Activated CD4-positive, alpha-beta T cell treated with anti-CD3 and anti-CD28 coated beads, Interleukin-2, amount 10 ng/mL, durations not matched to agents 24 days and 14 days (primary cell): Measurements from ENCODE around the gene RTCB. TPM values are rescaled to one million over a fixed set of nuclear protein-coding genes. Genes with fewer than 3 reads are reported as not detected.

ENCODE experiments used
- DNase-seq: peaks from one replicate; pipeline ENCODE4 v3.0.0; 2022
- H3K27ac Mint-ChIP-seq: one replicate; pipeline ENCODE4 v1.8.0; 2022; ENCODE audit warnings: mild to moderate bottlenecking, mixed read lengths
- H3K27me3 Mint-ChIP-seq: one replicate; pipeline ENCODE4 v1.8.0; 2022; ENCODE audit warnings: mixed read lengths
- H3K36me3 Mint-ChIP-seq: one replicate; pipeline ENCODE4 v1.8.0; 2022; ENCODE audit warnings: low read depth, mild to moderate bottlenecking, mixed read lengths
- H3K4me1 Mint-ChIP-seq: one replicate; pipeline ENCODE4 v1.8.0; 2021; ENCODE audit warnings: mixed read lengths
- H3K4me3 Mint-ChIP-seq: one replicate; pipeline ENCODE4 v1.8.0; 2022; ENCODE audit warnings: mild to moderate bottlenecking, moderate library complexity, mixed read lengths
- H3K9me3 Mint-ChIP-seq: one replicate; pipeline ENCODE4 v1.8.0; 2021; ENCODE audit warnings: mixed read lengths
- intact Hi-C: fragments of 100-400 bp; cut with micrococcal nuclease; formaldehyde crosslinking; loops from one replicate; pipeline ENCODE4 v1.15.1; 2023
- total RNA-seq: library from RNA; stranded (reverse); gene quantifications from 2 replicates; pipeline ENCODE4 v1.2.3, GENCODE V29; 2022

Gene RTCB
- total RNA-seq, 1 donor from 2014 or later = 104 TPM

DNA sequence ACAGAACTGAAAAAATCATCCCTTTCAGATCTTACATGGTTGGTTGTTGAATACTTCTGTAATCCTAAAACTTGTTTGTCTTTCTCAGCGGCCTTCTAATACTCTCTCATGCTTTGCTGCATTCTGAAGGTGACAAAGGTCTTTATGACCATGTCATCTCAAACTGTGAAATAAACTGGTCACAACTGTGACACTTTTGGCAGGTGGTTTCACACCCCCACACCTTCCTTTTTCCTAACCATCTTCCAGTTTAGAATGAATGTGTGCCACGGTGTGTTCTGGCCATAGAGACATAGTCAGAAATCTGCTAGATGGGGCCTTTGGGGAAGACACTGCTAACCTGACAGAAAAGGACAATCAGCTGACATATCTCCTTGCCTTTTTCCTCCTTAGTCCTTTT lies 69.1 kb downstream of the RTCB start:
- no peaks in the 10 kb centered on the region for H3K9me3 Mint-ChIP-seq
- H3K27ac Mint-ChIP-seq = no peak overlapping the region
- H3K27me3 Mint-ChIP-seq = peaks cover 42% of the 10 kb centered on the region

DNA sequence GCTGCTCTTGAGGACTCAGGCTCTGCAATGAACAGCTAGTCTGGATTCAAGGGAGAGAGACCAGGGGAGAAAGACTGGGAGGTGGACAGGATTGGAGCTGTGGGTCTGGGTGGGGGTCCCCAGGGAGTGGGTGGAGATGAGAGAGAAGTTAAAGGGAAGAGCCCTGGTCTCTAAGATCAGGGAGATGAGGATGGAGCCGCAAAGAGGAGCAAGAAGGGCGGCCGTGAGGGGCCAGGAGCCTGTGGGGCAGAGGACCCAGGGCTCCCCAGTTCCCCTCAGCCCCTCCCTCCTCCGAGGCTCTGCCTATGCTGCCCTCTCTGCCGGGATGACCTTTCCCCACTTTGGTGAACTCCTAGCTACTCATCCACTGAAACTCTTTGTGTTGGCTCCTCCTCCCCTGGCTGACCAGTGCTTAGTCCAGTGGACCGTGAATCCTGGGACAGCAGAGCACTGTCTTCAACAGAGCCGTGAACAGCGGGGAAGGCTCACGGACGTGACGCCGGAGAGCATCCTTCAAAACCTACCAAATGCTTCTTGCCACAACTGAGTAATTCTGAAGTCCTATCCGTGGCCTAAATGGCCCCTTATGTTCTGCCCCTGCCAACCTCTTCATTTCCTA lies 70.8 kb downstream of the RTCB start:
- Mint-ChIP-seq H3K27me3 (peaks cover 38% of the 10 kb centered on the region), H3K4me1 (peaks cover 7% of the 10 kb centered on the region), H3K36me3 (no peaks in the 10 kb centered on the region), H3K9me3 (no peaks in the 10 kb centered on the region), H3K4me3 (no peak overlapping the region), H3K27ac (no peak overlapping the region)
- DNase-seq = no peak
- intact Hi-C loops = no loop called here

More for the DNA sequence above, 69.1 kb downstream of the RTCB start:
- Mint-ChIP-seq H3K4me1 (peaks cover 7% of the 10 kb centered on the region), H3K4me3 (no peak overlapping the region), H3K36me3 (no peaks in the 10 kb centered on the region)
- intact Hi-C loops = no loop called here
- DNase-seq = no peak

DNA sequence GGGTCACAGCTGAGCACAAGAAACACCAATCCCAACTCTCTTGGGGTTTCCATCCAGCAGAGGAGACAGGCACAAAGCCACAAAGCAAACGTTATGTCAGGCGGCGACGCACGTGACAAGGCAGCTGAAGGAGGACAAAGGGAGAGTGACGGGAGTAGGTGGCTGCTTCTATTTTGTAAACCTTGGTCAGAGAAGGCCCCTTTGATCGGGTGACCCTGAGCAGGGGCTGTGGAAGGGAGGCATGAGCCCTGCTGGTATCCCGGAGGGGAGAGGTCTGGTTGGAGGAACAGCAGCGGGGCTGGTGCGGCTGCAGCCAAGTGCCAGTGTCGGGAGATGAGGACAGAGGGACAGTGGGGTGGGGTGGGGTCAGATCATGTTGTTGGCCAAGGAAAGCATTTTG lies 71.6 kb downstream of the RTCB start:
- Mint-ChIP-seq H3K27ac (no peak overlapping the region), H3K36me3 (no peaks in the 10 kb centered on the region), H3K9me3 (no peaks in the 10 kb centered on the region), H3K4me3 (no peak overlapping the region), H3K4me1 (peaks cover 7% of the 10 kb centered on the region), H3K27me3 (peaks cover 31% of the 10 kb centered on the region)
- intact Hi-C loops = no loop called here
- no peak for DNase-seq

DNA sequence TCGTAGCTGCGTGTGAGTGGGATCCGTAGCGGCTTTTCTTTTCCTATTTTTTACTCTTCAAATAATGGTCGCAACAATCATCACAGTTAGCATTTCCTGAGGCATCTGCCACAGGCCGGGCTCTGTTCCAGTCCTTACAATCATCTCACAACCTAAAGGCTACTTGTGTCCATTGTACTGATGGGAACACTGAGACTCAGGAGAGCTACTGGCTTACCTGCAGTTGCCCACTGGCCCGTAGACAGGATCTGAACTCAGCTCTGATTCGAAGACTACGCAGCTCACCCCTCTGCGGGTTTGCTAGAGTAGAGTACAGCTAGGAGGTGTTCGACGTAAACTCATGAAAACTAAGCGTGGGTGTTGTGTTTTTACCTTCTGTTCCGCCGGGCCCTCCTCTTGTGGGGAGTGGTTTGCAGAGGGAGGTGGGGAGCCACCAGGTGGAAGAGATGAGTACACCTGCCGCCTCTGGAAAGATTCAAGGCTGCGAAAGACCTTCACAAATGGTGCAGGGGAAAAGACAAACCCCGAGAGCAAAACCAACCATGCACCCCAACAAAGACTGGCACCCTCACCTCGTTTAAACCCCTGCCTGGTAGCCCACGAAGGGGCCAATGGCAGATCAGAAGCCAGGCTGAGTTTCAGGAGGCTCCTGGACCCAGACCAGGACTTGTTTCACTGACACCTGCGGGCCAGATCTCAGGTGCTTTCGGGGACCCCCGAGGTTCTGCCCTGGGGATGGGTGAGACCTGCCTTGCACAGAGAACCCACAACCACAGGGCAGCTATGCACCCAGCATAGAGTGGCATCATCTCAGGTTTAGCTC lies 72.6 kb downstream of the RTCB start:
- Mint-ChIP-seq H3K36me3 (no peaks in the 10 kb centered on the region), H3K9me3 (no peaks in the 10 kb centered on the region), H3K4me3 (no peak overlapping the region), H3K4me1 (peaks cover 7% of the 10 kb centered on the region), H3K27me3 (peaks cover 24% of the 10 kb centered on the region), H3K27ac (no peak overlapping the region)
- intact Hi-C loops = no loop called here
- no peak for DNase-seq

- H3K4me3 Mint-ChIP-seq = no peak overlapping the region
- H3K4me1 Mint-ChIP-seq = peaks cover 5% of the 10 kb centered on the region
- intact Hi-C loops = no loop called here
- peaks cover 22% of the 10 kb centered on the region for H3K27me3 Mint-ChIP-seq
- H3K36me3 Mint-ChIP-seq = no peaks in the 10 kb centered on the region
- no peaks in the 10 kb centered on the region for H3K9me3 Mint-ChIP-seq
- no peak overlapping the region for H3K27ac Mint-ChIP-seq
- no peak for DNase-seq
Measured at GRCh38 chr22:32338757-32339156, 73.3 kb downstream of the RTCB start.

Other genes starting within 250 kb of the RTCB start
- not detected in 2 replicates for gene RFPL2, start 207.2 kb downstream of the RTCB start, total RNA-seq
- not detected in 2 replicates for gene SLC5A4, start 156.9 kb downstream of the RTCB start, total RNA-seq
- gene RFPL3, start 54.4 kb downstream of the RTCB start, total RNA-seq = not detected in 2 replicates
- gene BPIFC, start 52.2 kb upstream of the RTCB start, total RNA-seq = not detected in 2 replicates
- 95.6 and 96.5 TPM in 2 replicates for gene FBXO7, start 62.6 kb upstream of the RTCB start, total RNA-seq